GM12872 (cell line): ENCODE results near the gene LRRC32.

Experiments used
- CTCF ChIP-seq: IDR thresholded peaks from 3 replicates; pipeline ENCODE4 v1.5.1; 2011; ENCODE audit warnings: low read depth, mild to moderate bottlenecking, low read length, moderate library complexity; ENCODE audit not compliant: insufficient read depth

The LRRC32 gene

DNA sequence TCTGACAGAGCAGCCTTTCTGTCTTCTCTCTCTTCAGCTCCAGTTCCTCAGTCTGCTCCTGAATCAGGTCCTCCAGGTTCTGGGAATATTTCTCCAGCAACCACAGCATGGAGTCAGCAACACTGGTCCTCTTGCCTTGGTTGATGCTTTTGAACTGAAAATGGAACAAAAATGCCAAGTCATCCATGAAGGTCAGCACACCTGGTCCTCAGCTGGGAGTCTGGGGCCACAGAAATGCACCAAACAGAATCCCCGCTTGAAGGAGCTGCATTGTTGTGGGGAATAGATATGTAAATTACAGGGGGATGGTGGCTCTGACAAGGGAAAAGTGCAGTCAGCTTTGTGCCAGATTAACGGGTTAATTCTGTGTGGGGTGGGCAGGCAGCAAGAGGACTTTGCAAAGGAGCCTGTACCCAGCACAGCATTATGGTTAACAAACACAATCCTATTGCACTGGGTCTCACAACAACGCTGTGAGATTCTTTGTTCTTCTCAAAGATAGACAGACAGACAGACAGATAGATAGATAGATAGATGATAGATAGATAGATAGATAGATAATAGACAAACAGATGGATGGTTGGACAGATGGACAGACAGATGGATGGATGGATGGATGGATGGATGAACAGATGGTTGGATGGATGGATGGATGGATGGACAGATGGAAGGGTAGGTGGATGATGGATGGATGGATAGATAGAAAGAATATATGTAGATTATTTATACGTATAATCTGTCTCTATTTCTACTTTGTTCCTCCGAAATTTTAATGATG is 33.8 kb upstream of the LRRC32 start:
- no peak for TF ChIP-seq CTCF

DNA sequence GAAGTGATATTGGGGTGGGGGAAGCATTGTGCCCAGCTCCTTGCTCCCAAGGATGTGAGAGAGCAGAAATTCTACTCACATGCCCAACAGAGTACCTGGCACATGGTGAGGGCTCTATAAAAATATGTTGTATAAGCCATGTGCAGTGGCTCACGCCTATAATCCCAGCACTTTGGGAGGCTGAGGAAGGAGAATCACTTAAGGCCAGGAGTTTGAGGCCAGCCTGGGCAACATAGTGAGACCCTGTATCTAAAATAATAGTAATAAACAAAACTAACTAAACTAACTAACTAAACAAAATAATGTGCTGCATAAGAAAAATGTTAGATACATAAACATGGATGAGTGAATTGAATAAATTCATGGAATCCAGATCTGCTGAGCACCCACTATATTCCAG is 33.2 kb upstream of the LRRC32 start:
- no peak for TF ChIP-seq CTCF

DNA sequence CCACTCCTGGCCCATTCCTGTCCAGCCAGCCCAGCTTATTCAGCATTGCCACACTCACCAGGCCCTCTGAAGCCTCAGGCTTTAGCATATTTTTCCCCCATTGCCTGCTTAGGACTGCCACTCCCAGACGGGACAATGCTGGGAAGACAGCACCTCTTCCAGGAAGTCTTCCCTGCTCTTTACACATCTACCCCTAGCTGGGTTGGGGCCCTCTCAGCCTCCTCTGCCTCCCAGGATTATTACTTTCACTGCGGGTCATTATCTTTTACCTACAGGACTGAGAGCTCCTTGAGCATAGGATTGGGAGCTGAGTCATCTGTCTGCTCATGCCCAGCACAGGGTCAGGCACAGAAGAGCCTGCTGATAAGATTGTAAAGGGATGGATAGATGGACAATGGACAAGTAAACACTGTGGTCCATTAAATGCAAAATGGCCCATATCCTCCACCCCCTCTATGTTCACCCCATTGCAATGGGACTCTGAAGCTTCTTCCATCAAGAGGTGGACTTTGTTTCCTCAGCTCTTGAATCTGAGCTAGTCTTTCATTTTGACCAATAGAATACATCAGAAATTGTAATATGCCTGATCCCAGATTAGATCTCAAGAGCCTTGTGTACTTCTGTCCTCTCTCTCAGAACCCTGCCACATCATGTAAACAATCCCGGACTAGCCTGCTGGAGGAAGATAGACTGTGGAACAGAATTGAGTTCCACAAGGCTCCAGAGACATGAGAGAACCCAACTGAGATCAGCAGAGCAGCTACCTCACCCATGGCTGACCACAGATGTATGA is 32.0 kb upstream of the LRRC32 start:
- TF ChIP-seq CTCF = no peak

DNA sequence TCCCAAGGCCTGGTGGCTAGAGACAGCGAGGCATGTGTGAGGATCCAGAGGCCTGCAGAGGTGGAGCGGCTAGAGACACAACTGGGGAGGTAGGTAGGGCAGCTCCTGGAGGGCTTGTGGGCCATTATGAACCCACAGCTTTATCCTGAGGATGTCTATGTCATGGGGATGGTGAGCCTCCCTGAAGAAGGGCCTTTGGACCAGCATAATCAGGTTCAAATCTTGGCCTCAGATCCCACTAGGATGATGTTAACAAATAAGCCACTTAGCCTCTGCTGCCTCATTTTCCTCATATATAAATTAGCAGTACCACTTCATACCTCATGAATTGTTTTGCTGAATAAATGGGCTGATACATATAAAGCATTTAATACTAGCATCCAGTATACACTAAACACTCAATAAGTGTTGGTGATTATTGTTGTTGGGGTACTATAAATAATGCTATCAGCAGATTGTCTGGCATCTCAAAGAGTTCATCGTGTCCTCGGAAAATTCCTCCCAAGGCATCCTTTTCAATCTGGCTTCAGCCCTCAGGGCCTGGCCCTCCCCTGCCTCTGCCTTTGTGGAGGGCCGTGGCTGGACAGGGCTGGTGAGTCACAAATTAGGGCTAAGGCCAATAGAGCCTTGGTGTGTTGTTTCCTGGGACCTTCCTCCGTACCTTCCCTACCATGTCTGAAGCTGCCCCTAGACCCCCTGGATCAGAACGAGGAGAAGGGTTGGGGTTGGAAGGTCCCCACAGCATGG is 30.9 kb upstream of the LRRC32 start:
- TF ChIP-seq CTCF = no peak

DNA sequence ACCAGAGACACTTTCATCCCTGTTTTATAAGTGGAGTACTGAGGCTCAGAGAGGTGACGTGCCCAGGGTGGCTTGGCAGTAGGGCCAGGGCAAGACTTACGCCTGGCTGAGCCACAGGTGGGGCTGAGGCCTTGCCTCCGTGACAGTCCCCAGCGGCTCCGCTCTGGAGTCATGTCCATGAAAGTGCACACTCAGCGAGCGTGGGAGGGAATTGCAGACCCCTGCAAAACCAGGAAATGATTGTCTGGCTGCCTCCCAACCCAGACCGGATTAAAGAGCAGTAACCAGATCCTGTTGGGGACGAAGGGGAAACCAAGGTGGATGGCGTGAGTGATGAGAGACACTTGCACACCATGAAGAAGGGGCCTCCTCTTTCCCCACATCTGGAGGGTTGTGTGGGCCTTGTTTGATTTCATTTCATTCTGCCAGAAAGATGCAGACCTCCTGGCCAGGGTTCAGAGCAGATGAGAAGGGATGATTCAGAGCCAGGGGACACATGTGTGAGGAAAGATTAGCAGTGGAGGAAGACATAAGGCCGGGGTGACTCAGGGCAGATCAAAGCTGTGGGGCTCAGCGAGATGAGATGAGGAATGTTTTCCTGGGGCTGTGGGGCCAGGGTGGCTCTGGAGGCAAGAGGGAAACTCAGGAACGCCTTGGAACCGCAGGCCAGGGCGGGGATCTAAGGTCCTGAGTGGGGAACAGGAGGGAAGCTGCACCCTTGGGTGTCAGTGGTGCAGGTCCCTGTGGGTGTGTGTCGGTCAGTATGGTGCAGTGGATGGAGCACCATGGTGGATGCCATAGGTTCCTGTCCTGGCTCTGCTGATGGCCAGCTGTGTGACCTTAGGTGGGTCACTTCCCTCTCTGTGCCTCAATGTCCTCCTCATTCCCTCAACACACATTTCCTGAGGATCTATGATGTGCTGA is 29.9 kb upstream of the LRRC32 start:
- 0 out of 3 replicates have a peak, but pooled peaks have one; percentile 2 for TF ChIP-seq CTCF

DNA sequence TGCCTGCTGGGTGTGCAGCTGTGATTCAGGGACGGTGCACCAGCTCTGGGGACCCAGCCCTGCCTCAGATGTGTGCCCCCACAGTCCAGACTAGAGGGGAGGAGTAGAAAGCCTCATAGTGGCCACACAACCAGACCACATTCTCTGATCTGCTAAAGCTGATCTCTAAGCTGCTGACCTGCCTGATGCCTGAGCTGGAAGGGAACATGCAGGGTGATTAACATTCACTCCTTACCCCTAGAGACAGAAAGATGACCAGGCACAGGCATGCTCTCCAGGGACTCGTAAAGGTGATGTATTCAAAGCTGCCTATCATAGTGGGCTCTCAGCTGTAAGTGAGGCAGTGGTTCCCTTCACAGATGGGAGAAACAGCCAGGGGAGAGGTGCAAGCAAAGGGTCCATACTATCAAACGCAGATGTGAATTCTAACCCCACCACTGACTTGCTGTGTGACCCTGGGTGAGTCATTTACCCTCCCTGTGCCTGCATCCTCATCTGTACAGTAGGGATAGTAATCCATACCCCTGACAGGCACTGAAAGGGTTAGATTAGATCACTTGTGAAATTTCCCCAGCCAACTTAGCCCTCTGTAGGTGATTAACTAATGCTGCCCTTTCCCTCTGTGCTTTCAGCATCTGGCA is 29.0 kb upstream of the LRRC32 start:
- TF ChIP-seq CTCF = no peak
